ENCODE data around the gene SERPINE2.

GRCh38 chr2:223980397-223980735, 58.7 kb downstream of the SERPINE2 start:
- TF ChIP-seq CTCF (IDR thresholded peaks at IDR 0.05), result no peak
- TF ChIP-seq POLR2AphosphoS5 (IDR thresholded peaks at IDR 0.05), result no peak

Measured in breast epithelium (tissue), 3 donors.